Activated naive CD4-positive, alpha-beta T cell treated with anti-CD3 and anti-CD28 coated beads, Interleukin-2, amount 50 U/mL, for 16 hours (primary cell): ENCODE results near the gene NKX6-2.
"Not testable (repeated sequence)": the region's sequence is repeated elsewhere in the genome, so short reads cannot be mapped to it uniquely, and the experiment has no call there.

Experiments
- DNase-seq: peaks from one replicate; pipeline ENCODE4 v3.0.0-alpha.2; 2020

Gene NKX6-2

GRCh38 chr10:132793871-132794849, 8.2 kb upstream of the NKX6-2 start:
- DNase-seq: no peak

GRCh38 chr10:132793213-132793612, 7.3 kb upstream of the NKX6-2 start:
- DNase-seq: no peak

- DNase-seq: no peak
These were observed 6.8 kb upstream of the NKX6-2 start for GRCh38 chr10:132792796-132793195.

DNA sequence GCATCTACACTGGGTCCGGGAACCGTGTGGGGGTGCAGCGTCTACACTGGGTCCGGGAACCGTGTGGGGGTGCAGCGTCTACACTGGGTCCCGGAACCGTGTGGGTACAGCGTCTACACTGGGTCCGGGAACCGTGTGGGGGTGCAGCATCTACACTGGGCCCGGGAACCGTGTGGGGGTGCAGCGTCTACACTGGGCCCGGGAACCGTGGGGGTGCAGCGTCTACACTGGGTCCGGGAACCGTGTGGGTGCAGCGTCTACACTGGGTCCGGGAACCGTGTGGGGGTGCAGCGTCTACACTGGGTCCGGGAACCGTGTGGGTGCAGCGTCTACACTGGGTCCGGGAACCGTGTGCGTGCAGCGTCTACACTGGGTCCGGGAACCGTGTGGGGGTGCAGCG, 6.2 kb upstream of the NKX6-2 start:
- DNase-seq: not testable (repeated sequence)

GRCh38 chr10:132790934-132791829, 5.2 kb upstream of the NKX6-2 start:
- no peak for DNase-seq

- DNase-seq: no peak
These were observed 4.5 kb upstream of the NKX6-2 start for GRCh38 chr10:132790470-132790869.

DNA sequence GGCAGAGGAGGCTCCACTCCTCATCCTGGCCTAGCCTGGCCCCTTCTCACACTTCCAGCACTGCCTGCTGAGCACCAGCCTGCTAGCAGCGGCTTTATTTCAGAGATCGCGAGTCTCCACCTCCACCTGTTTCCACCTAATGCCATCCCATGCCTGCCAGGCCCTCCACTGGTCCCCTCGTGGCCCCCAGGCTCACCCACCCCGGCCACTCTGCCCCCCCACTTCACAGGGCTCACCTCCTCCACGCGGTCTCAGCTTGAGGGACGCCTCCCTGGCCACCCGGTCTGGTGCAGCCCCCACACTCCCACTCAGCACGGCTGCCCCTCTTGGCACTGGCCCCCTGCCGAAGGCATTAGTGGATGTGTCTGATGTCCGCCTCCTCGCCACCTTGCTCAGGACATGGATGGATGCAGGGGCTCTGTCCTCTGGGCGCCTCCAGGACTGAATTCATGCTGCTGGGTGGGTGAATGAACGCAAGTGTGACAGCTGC, 3.8 kb upstream of the NKX6-2 start:
- DNase-seq: no peak

DNA sequence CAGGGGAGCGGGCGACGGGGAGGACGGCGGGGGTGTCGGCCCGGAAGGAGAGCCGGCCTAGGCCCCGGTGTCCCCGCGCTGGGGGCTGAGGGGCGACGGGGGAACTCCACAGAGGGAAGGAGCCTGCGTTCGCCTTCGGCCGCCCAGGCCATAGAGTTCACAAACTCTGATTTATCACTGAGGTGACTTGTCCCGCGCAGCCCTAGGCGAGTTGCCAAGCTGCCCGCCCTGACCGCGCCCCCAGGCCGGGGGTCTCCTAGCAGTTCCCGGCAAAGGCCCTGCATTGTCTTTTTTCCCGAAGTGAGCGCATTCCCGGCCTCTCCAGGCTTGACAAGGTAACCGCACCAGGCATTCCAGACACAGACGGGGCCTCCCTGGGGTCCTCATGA, 2.9 kb upstream of the NKX6-2 start:
- no peak for DNase-seq

DNA sequence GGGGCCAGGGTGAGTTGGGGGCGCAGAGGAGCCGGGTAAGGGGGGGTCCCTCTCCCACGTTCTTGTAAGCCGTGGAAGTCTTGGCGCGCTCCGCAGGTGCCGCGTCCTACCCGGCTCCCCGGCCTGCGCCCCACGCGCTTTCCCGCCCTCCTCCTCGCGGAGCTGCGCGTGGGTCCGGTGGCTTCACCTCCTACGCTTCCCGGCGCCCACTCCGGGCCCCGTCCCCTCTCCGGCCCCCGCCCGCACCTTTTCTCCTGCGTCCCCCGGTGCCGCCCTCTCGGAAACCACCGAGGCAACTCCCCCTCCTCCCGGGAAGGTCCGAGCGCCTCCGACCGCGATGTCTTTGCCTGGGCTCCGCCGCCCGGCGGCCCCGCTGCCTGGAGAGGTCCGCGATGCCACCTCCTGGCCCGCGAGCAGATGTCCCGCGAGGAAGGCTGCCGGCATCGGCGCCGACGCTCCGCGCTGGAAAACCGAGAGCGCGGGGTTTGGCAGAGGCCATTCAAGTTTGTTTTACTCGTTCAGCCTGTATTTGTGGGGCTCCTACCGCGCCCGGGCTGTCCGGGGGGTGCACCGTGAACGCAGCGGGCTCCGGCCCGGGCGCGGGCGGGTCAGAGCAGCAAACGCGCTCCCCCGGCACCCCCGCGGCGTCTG, 2.4 kb upstream of the NKX6-2 start:
- DNase-seq: no peak

GRCh38 chr10:132787495-132788179, 1.7 kb upstream of the NKX6-2 start:
- DNase-seq: peak; percentile 28

GRCh38 chr10:132786884-132787494, 1.0 kb upstream of the NKX6-2 start:
- no peak for DNase-seq

GRCh38 chr10:132786476-132786883, 533 bp upstream of the NKX6-2 start:
- no peak for DNase-seq

DNA sequence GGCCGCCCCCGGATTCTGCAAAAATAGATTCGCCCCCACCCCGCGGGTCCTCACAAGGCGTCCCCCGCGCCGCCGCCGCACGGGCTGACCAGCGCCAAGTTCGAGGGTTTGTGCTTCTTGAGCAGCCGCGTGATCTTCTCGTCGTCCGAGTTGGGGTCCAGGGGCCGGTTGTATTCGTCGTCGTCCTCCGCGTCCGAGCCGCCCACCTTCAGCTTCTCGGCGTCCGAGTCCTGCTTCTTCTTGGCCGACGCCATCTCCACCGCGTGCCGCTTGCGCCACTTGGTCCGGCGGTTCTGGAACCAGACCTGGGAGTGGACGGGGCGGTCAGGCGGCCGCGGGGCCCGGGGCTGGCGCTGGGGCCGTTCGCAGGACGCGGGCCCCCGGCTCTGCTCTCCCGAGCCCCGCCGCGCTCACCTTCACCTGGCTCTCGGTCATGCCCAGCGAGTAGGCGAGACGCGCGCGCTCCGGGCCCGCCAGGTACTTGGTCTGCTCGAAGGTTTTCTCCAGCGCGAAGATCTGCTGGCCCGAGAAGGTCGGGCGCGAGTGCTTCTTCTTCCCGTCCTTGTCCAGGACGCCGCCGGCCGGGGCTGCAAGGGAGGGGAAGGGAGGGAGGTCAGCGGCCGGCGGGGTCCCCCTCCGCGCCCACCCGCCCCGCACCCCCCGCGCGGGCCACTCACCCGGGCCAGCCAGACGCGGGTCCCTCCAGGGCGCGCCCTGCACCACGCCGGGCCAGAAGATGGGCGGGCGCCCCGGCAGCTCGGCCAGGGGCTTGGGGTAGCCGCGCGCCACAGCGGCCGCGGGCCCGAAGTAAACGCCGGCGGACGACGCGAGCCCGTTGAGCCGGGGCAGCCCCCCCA, 853 bp downstream of the NKX6-2 start:
- no peak for DNase-seq

DNA sequence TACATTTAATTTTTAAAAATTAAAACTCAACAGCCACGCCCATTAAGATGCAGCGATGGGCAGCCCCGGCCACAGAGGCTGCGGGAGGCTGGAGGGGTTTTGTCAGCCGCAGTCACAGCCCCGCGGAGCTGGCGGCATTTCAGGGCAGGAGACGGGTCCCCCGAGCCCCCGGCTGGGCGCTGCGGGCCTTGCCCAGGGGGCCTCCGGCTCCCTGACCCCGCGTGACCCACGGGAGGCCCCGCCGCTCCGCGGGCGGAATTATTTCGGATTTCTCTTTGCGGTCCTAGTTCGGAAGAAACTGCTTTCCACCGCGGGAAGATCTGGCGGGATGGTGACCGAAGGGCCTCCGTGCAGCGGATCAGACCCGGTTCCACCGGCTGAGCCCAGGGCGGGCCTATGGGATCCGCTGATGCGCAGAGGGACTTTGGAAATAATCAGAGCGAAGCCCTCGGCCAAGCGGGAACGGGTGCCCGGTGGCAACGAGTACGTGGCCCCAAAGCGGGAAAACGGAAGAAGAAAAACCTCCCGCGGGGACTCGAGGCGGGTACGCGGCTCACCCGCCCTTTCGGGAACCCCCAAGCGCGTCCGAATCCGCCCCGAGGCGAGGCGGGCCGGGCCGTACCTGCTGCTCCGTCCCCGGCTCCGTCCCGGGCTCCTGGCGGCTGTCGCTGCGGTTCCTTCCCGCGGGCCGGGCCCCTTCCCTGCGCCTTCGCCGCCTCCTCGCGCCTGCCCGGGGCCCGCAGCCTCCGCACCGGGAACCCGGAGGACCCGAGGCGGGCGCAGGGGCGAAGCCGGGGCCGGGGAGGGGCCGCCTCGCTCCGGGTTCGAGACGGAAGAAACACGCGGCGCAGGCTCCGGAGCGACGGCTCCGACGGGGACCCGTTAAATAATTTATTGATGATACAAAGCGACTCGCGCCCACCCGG, 1.7 kb downstream of the NKX6-2 start:
- no peak for DNase-seq

- DNase-seq: no peak
These were observed 2.6 kb downstream of the NKX6-2 start for GRCh38 chr10:132783165-132783939.

- no peak for DNase-seq
These were observed 4.4 kb downstream of the NKX6-2 start for GRCh38 chr10:132781556-132781955.

DNA sequence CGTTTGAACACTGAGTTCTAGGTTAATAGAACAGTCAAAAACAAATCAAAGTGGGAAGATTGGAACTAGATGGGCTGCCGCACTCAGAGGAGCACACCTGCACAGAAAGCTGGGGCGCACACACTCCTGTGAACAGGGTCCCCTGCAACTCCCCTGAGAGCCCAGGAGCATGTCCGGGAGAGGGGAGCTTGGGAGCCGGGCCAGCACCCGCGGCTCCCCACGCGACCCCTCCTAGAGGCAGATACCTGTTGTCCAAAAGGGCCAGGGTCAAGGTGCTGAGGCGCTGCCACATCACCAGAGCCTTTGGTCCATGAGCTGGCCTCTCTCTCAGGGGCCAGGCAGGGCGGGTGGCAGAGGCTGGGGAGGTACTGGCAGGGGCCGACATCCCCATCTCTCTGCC, 5.6 kb downstream of the NKX6-2 start:
- no peak for DNase-seq

- no peak for DNase-seq
These were observed 6.2 kb downstream of the NKX6-2 start for GRCh38 chr10:132779549-132780294.
